Astrocyte of the cerebellum (primary cell): ENCODE data around the gene NAB2.

Experiments used
- DNase-seq: peaks from one replicate; pipeline ENCODE4 v3.0.0-alpha.2; 2011; ENCODE audit warnings: low read depth
- H3K4me3 ChIP-seq: 2 replicates; pipeline ENCODE4 v1.5.1; 2011; ENCODE audit warnings: mild to moderate bottlenecking, low read depth, low read length, moderate library complexity
- CTCF ChIP-seq: IDR thresholded peaks from 2 replicates; pipeline ENCODE4 v1.5.1; 2012; ENCODE audit warnings: low read length, low read depth, moderate library complexity, mild to moderate bottlenecking; ENCODE audit errors: missing control alignments
- in situ Hi-C: cut with HindIII; loops from 2 replicates; pipeline ENCODE4 v1.10.0; 2017; ENCODE audit warnings: low sequenced_read_pairs

The NAB2 gene

GRCh38 chr12:57124261-57124877 lies 35.5 kb downstream of the NAB2 start:
- peak; percentile 97 for TF ChIP-seq CTCF
- in situ Hi-C loops = no loop called here
- H3K4me3 ChIP-seq = no peak overlapping the region
- DNase-seq = peak; percentile 53

GRCh38 chr12:57126061-57126460 lies 37.1 kb downstream of the NAB2 start:
- H3K4me3 ChIP-seq = no peak overlapping the region
- no peak for TF ChIP-seq CTCF
- in situ Hi-C loops = no loop called here
- DNase-seq = no peak

- no peak overlapping the region for H3K4me3 ChIP-seq
Observed at GRCh38 chr12:57126561-57126960, 37.6 kb downstream of the NAB2 start.

GRCh38 chr12:57127101-57127725 lies 38.3 kb downstream of the NAB2 start:
- H3K4me3 ChIP-seq = peak overlapping the region; percentile 90
- TF ChIP-seq CTCF = peak; percentile 33
- in situ Hi-C loops = no loop called here
- no peak for DNase-seq

More at GRCh38 chr12:57126561-57126960, 37.6 kb downstream of the NAB2 start:
- in situ Hi-C loops = no loop called here
- no peak for TF ChIP-seq CTCF
- DNase-seq = no peak

- peak; percentile 54 for DNase-seq
- in situ Hi-C loops = no loop called here
- H3K4me3 ChIP-seq = peak within 1 kb of the TSS; percentile 90
- TF ChIP-seq CTCF = no peak
Observed at GRCh38 chr12:57127726-57128518, 39.0 kb downstream of the NAB2 start, which contains the start of gene LRP1. LRP1 (plus strand) TSS chr12:57128483; CDS start chr12:57128965, 482 bp downstream.

GRCh38 chr12:57128519-57129247 lies 39.8 kb downstream of the NAB2 start:
- no peak for TF ChIP-seq CTCF
- H3K4me3 ChIP-seq = peak overlapping the region; percentile 90
- in situ Hi-C loops = no loop called here
- no peak for DNase-seq
